Activated naive CD8-positive, alpha-beta T cell treated with anti-CD3 and anti-CD28 coated beads, Interleukin-2, amount 50 U/mL, for 24 hours (primary cell): ENCODE data around the gene PARD6A.

Experiments
- ATAC-seq: fragments of 150-1000 bp; cut with Tn5 transposase; one replicate; pipeline ENCODE4 v1.10.0; 2021
- DNase-seq: peaks from one replicate; pipeline ENCODE4 v3.0.0; 2021
- H3K27ac Mint-ChIP-seq: one replicate; pipeline ENCODE4 v1.8.0; 2021; ENCODE audit warnings: mild to moderate bottlenecking, mixed read lengths
- H3K27me3 Mint-ChIP-seq: one replicate; pipeline ENCODE4 v1.8.0; 2021; ENCODE audit warnings: mixed read lengths
- H3K36me3 Mint-ChIP-seq: one replicate; pipeline ENCODE4 v1.8.0; 2021; ENCODE audit warnings: low read depth, mixed read lengths
- H3K4me1 Mint-ChIP-seq: one replicate; pipeline ENCODE4 v1.8.0; 2021; ENCODE audit warnings: mixed read lengths
- H3K4me3 Mint-ChIP-seq: one replicate; pipeline ENCODE4 v1.8.0; 2021; ENCODE audit warnings: mild to moderate bottlenecking, moderate library complexity, mixed read lengths
- H3K9me3 Mint-ChIP-seq: one replicate; pipeline ENCODE4 v1.8.0; 2021; ENCODE audit warnings: mixed read lengths

Gene PARD6A

GRCh38 chr16:67709050-67709449, 48.3 kb downstream of the PARD6A start:
- ATAC-seq (no peak), DNase-seq (no peak)
- Mint-ChIP-seq H3K27ac (no peak overlapping the region), H3K9me3 (no peaks in the 10 kb centered on the region), H3K27me3 (no peaks in the 10 kb centered on the region), H3K4me1 (peaks cover 5% of the 10 kb centered on the region), H3K36me3 (peaks cover 3% of the 10 kb centered on the region), H3K4me3 (no peak overlapping the region)

- no peaks in the 10 kb centered on the region for H3K27me3 Mint-ChIP-seq
Observed at GRCh38 chr16:67710607-67711006, 49.8 kb downstream of the PARD6A start.

More at GRCh38 chr16:67710607-67711006, 49.8 kb downstream of the PARD6A start:
- Mint-ChIP-seq H3K9me3 (no peaks in the 10 kb centered on the region), H3K27ac (no peak overlapping the region), H3K4me3 (no peak overlapping the region), H3K36me3 (peaks cover 3% of the 10 kb centered on the region), H3K4me1 (peaks cover 1% of the 10 kb centered on the region)
- ATAC-seq (no peak), DNase-seq (no peak)
